Neutrophil (primary cell): Measurements from ENCODE around the gene UXS1.

Experiments
- H3K27ac ChIP-seq: fragments of 200-600 bp; sonication (generic); 2 replicates; pipeline ENCODE4 v1.5.1; 2016; ENCODE audit warnings: mild to moderate bottlenecking, moderate library complexity
- H3K27me3 ChIP-seq: fragments of 200-600 bp; sonication (generic); 2 replicates; pipeline ENCODE4 v1.6.0; 2016; ENCODE audit warnings: mild to moderate bottlenecking
- H3K36me3 ChIP-seq: fragments of 200-600 bp; sonication (generic); 2 replicates; pipeline ENCODE4 v1.5.1; 2017
- H3K4me1 ChIP-seq, 2 experiments: fragments of 200-600 bp in 1 of 2; sonication (generic) in 1 of 2; 1 replicate in 1 of 2; 2 replicates in 1 of 2; pipeline versions ENCODE4 v1.5.1 to v1.6.1; 2013 to 2016; ENCODE audit warnings: low read depth in 1 of 2, low read length in 1 of 2, mild to moderate bottlenecking in 1 of 2, moderate library complexity in 1 of 2; ENCODE audit not compliant: control insufficient read depth in 1 of 2, insufficient read depth in 1 of 2
- H3K4me3 ChIP-seq, 2 experiments: fragments of 200-600 bp in 1 of 2; sonication (generic) in 1 of 2; 1 replicate in 1 of 2; 2 replicates in 1 of 2; pipeline ENCODE4 v1.5.1; 2013 to 2016; ENCODE audit warnings: low read depth in 1 of 2, low read length in 1 of 2, mild to moderate bottlenecking in 1 of 2, moderate library complexity in 1 of 2
- H3K9me3 ChIP-seq: fragments of 200-600 bp; sonication (generic); 2 replicates; pipeline ENCODE4 v1.5.1; 2016
- TF ChIP-seq, protein P1 (sequence below): fragments of 200-600 bp; sonication (generic); IDR thresholded peaks from 2 replicates; pipeline ENCODE4 v1.5.1; 2016; ENCODE audit warnings: antibody characterized with exemption

Gene UXS1

DNA sequence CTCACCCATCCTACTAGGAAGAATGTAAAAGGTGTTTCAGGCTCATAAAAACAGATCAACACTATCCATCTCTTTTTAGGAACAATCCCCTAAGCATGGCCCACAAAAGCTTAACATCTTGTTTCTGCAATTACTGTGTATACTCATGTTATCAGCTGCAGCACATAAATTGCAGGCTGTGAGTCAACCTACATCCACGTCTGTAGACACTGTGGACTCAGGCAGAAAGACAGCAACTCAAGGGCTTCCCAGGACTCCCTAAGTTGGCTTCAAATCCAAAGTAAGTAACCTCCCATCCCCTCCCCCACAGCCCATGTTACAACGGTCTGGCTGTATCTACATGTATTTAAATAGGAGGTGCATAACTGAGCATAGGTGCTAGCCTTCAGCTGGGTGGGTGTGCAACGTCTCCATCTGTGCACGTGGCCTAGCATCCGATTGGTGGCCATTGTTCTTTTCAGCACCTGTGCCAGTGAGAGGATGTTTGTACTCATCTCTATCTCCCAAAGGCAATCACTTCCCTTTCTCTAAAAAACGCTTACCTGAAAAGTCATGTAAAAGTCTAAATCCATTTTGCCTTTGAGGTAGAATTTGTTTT, 30.1 kb downstream of the UXS1 start:
- Histone ChIP-seq H3K9me3 (no peaks in the 10 kb centered on the region), H3K27me3 (no peaks in the 10 kb centered on the region), H3K27ac (no peak overlapping the region), H3K4me3 (no peak overlapping the region), H3K4me1 (peaks cover 17 to 24% of the 10 kb centered on the region in 2 experiments), H3K36me3 (peaks cover under 1% of the 10 kb centered on the region)
- TF ChIP-seq, protein P1, sequence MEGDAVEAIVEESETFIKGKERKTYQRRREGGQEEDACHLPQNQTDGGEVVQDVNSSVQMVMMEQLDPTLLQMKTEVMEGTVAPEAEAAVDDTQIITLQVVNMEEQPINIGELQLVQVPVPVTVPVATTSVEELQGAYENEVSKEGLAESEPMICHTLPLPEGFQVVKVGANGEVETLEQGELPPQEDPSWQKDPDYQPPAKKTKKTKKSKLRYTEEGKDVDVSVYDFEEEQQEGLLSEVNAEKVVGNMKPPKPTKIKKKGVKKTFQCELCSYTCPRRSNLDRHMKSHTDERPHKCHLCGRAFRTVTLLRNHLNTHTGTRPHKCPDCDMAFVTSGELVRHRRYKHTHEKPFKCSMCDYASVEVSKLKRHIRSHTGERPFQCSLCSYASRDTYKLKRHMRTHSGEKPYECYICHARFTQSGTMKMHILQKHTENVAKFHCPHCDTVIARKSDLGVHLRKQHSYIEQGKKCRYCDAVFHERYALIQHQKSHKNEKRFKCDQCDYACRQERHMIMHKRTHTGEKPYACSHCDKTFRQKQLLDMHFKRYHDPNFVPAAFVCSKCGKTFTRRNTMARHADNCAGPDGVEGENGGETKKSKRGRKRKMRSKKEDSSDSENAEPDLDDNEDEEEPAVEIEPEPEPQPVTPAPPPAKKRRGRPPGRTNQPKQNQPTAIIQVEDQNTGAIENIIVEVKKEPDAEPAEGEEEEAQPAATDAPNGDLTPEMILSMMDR = no peak

DNA sequence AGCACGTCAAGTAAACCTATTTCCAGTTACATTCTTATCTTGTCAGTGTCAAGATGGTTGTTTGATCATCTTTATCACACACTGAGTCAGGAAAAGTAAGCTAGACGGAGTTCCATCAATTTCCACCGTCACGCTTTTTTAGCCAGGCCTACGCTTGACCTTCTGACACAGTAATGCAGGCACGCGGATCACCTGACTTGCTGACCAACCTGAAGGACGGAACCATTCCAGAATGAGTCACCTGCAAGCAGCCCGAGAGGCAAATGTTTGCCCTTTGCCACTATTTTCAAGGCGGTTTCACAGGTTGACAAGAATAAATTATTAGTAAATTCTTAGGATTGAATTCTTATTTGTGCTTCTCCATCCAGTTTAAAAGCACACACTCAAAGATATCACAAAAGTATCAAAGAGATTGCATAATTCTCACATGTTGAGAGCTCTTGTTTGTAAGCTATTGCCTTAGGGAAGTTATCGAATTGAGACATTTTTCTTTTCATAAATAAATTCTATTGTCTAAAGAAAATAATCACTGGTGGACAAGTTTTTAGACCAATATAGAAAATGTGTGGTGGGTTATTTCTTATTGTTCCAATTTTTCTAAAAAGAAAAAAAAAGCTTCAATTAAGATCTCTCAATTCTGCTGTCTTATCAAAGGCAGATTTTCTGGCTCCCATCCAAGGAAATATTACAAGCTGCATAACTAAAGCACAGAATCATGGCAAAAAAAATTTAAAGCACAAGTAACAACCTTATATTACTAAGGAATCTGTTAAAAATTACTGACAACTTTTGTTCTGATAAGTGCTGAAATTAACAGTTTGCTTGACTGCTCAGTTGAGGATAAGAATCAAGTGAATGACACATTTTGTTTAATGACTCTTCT, 31.9 kb downstream of the UXS1 start:
- H3K27ac ChIP-seq = no peak overlapping the region
- H3K4me1 ChIP-seq = peaks cover 17 to 24% of the 10 kb centered on the region in 2 experiments
- H3K9me3 ChIP-seq = no peaks in the 10 kb centered on the region
- no peaks in the 10 kb centered on the region for H3K27me3 ChIP-seq
- TF ChIP-seq, protein P1 = no peak
- H3K4me3 ChIP-seq = no peak overlapping the region
- H3K36me3 ChIP-seq = peaks cover 14% of the 10 kb centered on the region

DNA sequence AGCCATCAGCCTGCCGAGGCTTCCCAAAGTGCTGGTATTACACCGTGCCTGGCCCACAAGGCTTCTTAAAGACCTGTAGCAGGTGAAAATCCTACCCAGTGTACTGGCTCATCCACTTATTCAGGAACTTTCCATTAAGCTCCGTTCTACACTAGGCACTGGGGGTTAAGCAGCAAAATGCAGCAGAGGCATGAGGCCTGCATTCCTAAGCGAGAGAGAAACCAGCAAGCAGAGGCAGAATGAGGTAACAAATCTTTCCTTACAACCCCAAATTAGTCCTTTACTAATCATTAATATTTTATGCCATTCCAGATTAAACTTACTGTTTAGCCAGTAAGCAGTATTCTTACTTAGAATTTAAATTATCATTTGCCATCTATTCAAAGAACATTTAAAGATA, 32.8 kb downstream of the UXS1 start:
- H3K27me3 ChIP-seq = no peaks in the 10 kb centered on the region
- H3K9me3 ChIP-seq = no peaks in the 10 kb centered on the region
- no peak overlapping the region for H3K4me3 ChIP-seq
- TF ChIP-seq, protein P1 = no peak
- no peak overlapping the region for H3K27ac ChIP-seq
- H3K4me1 ChIP-seq = peaks cover 17 to 24% of the 10 kb centered on the region in 2 experiments
- H3K36me3 ChIP-seq = peaks cover 14% of the 10 kb centered on the region

DNA sequence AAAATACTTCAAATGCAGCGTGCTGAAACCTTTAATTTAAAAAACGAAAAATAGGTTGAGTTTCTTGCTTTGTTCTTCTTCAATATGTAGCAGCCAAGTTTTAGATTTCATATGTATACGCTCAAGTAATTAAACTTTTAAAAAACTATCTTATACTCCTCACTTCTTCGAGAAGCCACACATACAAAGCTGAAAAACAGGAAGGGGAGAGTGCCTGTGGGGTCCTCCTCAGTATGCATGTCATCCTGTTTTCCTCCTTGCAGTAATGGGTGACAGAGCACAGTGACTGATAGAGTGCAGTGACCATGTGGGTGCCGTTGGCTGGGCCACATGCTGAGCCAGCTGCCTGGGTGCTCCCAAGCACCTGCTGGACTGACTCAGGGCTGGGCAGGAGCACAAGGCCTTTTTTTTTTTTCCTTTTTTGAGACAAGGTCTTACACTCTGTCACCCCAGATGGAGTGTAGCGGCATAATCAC, 33.3 kb downstream of the UXS1 start:
- peak overlapping the region; percentile 21 for H3K27ac ChIP-seq
- H3K27me3 ChIP-seq = no peaks in the 10 kb centered on the region
- no peaks in the 10 kb centered on the region for H3K9me3 ChIP-seq
- peaks cover 14% of the 10 kb centered on the region for H3K36me3 ChIP-seq
- H3K4me1 ChIP-seq = peaks cover 17 to 24% of the 10 kb centered on the region in 2 experiments
- H3K4me3 ChIP-seq = peak overlapping the region in 1 of 2 experiments; percentile 9
- TF ChIP-seq, protein P1 = no peak

DNA sequence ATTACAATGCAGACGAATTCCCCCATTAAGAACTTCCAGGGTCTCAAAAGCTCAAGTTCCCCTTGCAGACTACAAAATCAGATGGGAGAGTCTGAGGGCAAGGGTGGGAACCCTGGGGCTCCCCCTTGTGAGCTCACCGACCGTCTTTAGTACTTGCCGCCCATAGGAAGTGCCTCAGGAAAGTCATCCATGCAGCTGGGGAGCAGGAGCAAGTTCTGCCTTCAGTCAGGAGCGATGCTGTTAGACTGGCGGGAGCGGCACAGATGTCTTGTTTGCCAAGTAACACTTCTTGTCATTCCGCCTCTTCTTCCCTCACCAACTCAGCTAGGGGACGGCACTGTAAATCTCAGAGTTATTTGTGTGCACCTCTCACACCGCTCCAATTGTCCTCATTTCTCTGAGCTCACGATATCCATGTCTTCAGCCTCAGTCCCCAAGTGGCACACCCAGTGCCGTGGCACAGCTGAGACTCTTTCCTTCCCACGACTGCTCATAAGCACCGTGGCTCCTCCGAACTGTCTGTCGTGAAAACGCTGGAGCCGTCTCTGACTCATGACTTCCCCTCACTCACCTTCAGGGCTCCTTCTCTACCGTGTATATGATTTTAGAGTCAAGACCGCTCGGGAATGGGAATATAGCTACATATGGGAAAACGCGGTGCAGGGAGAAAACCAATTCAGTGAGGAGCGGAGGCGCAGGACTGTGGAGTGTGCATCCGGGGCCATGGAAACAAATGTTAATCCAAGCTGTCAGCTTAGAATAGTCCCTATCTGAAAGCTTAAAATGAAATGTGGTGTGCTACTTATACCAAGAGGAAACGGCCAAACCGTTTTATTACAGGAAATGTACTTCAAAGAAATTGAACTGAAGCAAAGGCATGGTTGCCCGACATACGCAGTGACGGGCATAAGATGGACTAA, 34.0 kb downstream of the UXS1 start:
- Histone ChIP-seq H3K27me3 (no peaks in the 10 kb centered on the region), H3K9me3 (no peaks in the 10 kb centered on the region), H3K4me3 (peak overlapping the region; percentile 9 to 32), H3K27ac (peak overlapping the region; percentile 21), H3K4me1 (peaks cover 17 to 24% of the 10 kb centered on the region in 2 experiments), H3K36me3 (peaks cover 14% of the 10 kb centered on the region)
- TF ChIP-seq, protein P1 = no peak
